Activated CD4-positive, alpha-beta memory T cell treated with anti-CD3 and anti-CD28 coated beads for 36 hours (primary cell): ENCODE results near the gene GRIA3. TPM values are rescaled to one million over a fixed set of nuclear protein-coding genes. Genes with fewer than 3 reads are reported as not detected.

Experiments used
- CTCF ChIA-PET: fragments of 350-600 bp; sonication (Branson Sonifier 250); formaldehyde crosslinking; loops from one replicate; lab custom pipeline; 2021; ENCODE audit warnings: antibody characterized with exemption, inconsistent platforms; lab: Charles Lee
- POLR2A ChIA-PET: fragments of 350-600 bp; sonication (Branson Sonifier 250); formaldehyde crosslinking; loops from one replicate; lab custom pipeline; 2021; ENCODE audit warnings: antibody characterized with exemption; lab: Charles Lee
- DNase-seq: peaks from one replicate; pipeline ENCODE4 v3.0.0-alpha.2; 2020
- H3K27ac Mint-ChIP-seq: one replicate; pipeline ENCODE4 v1.8.0; 2021; ENCODE audit warnings: mixed read lengths
- H3K27me3 Mint-ChIP-seq: one replicate; pipeline ENCODE4 v1.8.0; 2021; ENCODE audit warnings: mixed read lengths
- H3K36me3 Mint-ChIP-seq: one replicate; pipeline ENCODE4 v1.8.0; 2021; ENCODE audit warnings: mixed read lengths
- H3K4me1 Mint-ChIP-seq: one replicate; pipeline ENCODE4 v1.8.0; 2021; ENCODE audit warnings: low read depth, mixed read lengths
- H3K4me3 Mint-ChIP-seq: one replicate; pipeline ENCODE4 v1.8.0; 2021; ENCODE audit warnings: mild to moderate bottlenecking, mixed read lengths
- H3K9me3 Mint-ChIP-seq: one replicate; pipeline ENCODE4 v1.8.0; 2021; ENCODE audit warnings: mixed read lengths
- intact Hi-C: fragments of 100-400 bp; cut with micrococcal nuclease; formaldehyde crosslinking; loops from one replicate; pipeline ENCODE4 v1.15.1; 2023
- total RNA-seq, 2 experiments: library from RNA; stranded (reverse); gene quantifications; one replicate each; pipeline ENCODE4 v1.2.3, GENCODE V29; 2021

The GRIA3 gene
- total RNA-seq, 2 experiments from 2014 or later = not detected

DNA sequence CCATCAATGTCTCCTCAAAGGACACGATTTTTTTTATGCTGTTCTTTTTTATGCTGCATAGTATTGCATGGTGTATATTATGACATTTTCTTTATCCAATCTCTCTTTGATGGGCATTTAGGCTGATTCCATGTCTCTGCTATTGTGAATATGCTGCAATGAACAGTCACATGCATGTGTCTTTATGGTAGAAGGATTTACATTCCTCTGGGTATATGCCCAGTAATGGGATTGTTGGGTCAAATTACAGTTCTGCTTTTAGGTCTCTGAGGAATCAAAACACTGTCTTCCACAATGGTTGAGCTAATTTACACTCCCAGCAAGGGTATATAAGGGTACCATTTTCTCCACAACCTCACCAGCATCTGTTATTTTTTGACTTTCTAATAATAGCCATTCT lies 113.9 kb downstream of the GRIA3 start:
- Mint-ChIP-seq H3K27me3 (no peaks in the 10 kb centered on the region), H3K4me3 (no peak overlapping the region), H3K27ac (no peak overlapping the region), H3K36me3 (no peaks in the 10 kb centered on the region), H3K9me3 (no peaks in the 10 kb centered on the region), H3K4me1 (no peaks in the 10 kb centered on the region)
- intact Hi-C loops = no loop called here
- CTCF ChIA-PET = no interaction called here
- POLR2A ChIA-PET = no interaction called here
- DNase-seq = no peak

DNA sequence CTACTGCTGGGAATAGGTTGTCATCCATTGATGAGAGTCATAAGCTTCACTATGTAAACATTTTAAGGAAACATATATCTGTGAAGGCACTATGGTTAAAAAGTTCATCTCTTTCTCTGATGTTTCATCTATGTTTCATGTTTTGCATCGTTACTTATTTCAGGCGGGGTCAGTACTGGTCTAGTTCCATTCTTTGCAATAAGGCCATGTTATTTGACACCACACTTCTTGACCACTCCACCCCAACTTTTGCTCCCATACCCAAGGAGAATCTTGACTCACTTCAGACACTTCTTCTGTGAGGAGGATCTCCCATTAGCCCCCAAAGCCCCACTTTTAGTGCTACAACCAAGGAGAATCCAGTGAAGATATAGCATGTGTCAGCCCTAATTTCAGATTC lies 119.4 kb downstream of the GRIA3 start:
- Mint-ChIP-seq H3K27me3 (no peaks in the 10 kb centered on the region), H3K4me3 (no peak overlapping the region), H3K4me1 (no peaks in the 10 kb centered on the region), H3K36me3 (no peaks in the 10 kb centered on the region), H3K27ac (no peak overlapping the region), H3K9me3 (no peaks in the 10 kb centered on the region)
- DNase-seq = no peak
- POLR2A ChIA-PET = no interaction called here
- intact Hi-C loops = no loop called here
- CTCF ChIA-PET = no interaction called here

DNA sequence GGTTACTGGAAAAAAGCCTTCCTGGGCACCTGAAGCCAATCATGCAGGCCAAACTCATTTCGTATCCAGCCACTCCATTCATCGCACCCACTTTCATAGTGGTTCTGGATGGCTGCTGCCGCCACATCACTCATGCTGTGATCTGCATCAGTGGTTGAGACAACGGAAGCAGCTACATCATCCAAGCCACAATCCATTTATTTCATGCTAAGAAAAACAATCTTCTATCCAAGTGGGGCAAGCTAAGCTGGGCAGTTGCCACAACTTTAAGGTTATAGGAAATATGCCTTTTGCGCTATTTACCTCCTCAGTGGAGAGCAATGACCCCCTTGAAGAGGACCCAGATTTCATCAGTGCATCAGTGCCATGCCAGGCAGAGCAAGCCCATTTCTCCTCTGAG lies 124.6 kb downstream of the GRIA3 start:
- DNase-seq = no peak
- H3K27me3 Mint-ChIP-seq = no peaks in the 10 kb centered on the region
- no peaks in the 10 kb centered on the region for H3K36me3 Mint-ChIP-seq
- CTCF ChIA-PET = no interaction called here
- intact Hi-C loops = no loop called here
- POLR2A ChIA-PET = no interaction called here
- H3K9me3 Mint-ChIP-seq = no peaks in the 10 kb centered on the region
- no peak overlapping the region for H3K27ac Mint-ChIP-seq
- no peaks in the 10 kb centered on the region for H3K4me1 Mint-ChIP-seq
- H3K4me3 Mint-ChIP-seq = no peak overlapping the region

DNA sequence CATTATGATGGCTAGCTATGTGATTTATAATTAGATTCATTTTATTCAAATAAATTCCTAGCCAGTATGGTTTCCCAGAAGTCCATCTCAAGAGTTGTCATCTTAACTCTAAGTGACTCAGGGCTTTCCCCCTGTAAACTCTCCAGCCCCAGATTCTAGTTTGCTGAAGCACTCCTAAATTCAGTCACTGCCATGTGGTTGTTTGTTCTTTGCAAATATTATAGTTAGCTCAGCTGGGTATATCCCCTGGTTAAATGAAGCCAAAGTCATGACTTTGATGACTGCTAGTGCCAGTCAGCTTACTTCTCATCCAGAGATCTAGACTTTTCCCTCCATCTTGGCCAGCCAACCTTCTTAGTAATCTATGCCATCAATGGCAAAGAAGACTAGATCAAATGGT lies 126.0 kb downstream of the GRIA3 start:
- DNase-seq = no peak
- Mint-ChIP-seq H3K4me1 (no peaks in the 10 kb centered on the region), H3K27ac (no peak overlapping the region), H3K4me3 (no peak overlapping the region), H3K9me3 (no peaks in the 10 kb centered on the region), H3K36me3 (no peaks in the 10 kb centered on the region), H3K27me3 (no peaks in the 10 kb centered on the region)
- intact Hi-C loops = no loop called here
- ChIA-PET CTCF (no interaction called here), POLR2A (no interaction called here)

DNA sequence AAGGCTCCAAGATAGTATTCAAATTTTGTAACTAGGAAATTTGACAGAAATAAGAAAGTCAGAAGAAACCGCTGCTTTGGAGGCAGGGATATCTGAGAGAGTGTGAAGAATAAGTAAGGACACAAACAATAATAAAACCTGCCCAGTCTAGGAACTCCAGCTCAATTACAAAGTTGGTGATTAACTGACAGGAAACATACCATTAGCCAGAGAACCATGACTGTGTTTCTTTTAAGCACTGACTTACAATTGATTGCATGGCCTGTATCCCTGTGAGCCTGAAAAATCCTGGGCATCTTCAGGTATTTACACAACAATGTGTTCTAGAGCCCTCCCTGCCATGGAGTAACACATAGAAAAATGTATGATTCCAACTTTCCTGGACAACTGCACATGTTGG lies 127.4 kb downstream of the GRIA3 start:
- Mint-ChIP-seq H3K9me3 (no peaks in the 10 kb centered on the region), H3K4me3 (no peak overlapping the region), H3K4me1 (no peaks in the 10 kb centered on the region), H3K27ac (no peak overlapping the region), H3K27me3 (no peaks in the 10 kb centered on the region), H3K36me3 (no peaks in the 10 kb centered on the region)
- CTCF ChIA-PET = no interaction called here
- intact Hi-C loops = no loop called here
- POLR2A ChIA-PET = no interaction called here
- no peak for DNase-seq

DNA sequence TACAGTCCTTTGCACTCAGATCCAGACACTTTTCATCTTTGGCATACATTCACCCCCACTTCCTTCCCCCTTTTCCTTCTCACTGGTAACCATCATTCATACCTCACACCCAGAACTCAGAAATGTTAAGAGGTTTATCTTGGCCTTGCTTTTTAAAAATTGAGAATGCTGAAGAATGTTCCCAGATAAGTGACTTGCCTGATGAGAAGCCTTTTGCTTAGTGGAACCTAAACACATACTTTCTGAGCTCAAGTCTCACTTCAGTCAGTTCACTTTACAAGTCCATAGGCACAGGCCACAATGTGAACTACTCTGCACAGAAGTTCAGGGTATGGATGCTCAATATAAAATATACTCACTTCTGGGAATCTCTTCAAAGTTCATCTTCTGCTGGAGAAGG lies 129.4 kb downstream of the GRIA3 start:
- ChIA-PET CTCF (no interaction called here), POLR2A (no interaction called here)
- intact Hi-C loops = no loop called here
- no peaks in the 10 kb centered on the region for H3K27me3 Mint-ChIP-seq
- H3K4me3 Mint-ChIP-seq = no peak overlapping the region
- no peak for DNase-seq
- no peaks in the 10 kb centered on the region for H3K9me3 Mint-ChIP-seq
- H3K4me1 Mint-ChIP-seq = no peaks in the 10 kb centered on the region
- no peak overlapping the region for H3K27ac Mint-ChIP-seq
- no peaks in the 10 kb centered on the region for H3K36me3 Mint-ChIP-seq

DNA sequence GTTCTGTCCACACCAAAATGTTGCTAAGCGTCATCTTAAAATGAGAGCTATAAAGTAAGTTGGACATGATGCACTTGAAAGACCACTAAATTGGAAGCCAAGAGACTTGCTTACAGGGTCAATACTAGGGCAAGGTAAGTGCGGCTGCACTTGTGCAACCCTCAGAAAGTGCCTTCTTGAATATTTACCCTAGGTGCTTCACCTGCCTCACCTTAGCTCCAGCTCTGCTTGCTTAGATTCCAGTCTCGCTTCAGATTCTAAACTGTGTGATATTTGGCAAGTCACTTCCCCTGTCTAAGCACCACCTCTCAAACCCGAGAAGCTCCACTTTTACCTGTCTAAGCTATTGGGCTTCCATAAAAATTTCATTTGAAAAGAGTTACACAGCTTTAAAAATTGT lies 136.5 kb downstream of the GRIA3 start:
- no peaks in the 10 kb centered on the region for H3K4me1 Mint-ChIP-seq
- no peak overlapping the region for H3K27ac Mint-ChIP-seq
- no peaks in the 10 kb centered on the region for H3K9me3 Mint-ChIP-seq
- no peak for DNase-seq
- H3K36me3 Mint-ChIP-seq = no peaks in the 10 kb centered on the region
- H3K4me3 Mint-ChIP-seq = no peak overlapping the region
- no peaks in the 10 kb centered on the region for H3K27me3 Mint-ChIP-seq
- CTCF ChIA-PET = no interaction called here
- POLR2A ChIA-PET = no interaction called here
- intact Hi-C loops = no loop called here

DNA sequence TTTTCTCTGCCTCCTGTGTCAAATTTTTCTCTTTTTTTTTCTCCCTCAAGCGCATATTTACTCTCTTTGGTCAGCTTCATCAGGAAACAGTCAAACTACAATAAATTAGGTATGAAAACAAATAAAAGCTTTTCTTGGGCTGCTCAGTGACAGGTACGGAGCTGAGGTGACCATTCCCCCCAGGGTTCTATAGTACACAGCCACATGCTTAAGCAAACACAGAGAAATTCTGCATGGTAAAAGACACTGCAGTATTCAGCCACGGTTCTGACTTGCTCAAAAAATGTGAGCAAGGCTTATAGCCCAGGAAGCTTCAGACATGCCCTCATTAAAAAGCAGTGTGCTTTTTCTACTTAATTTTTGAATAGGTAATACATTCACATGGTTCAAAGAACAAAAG lies 138.5 kb downstream of the GRIA3 start:
- Mint-ChIP-seq H3K27ac (no peak overlapping the region), H3K27me3 (no peaks in the 10 kb centered on the region), H3K4me1 (no peaks in the 10 kb centered on the region), H3K4me3 (no peak overlapping the region), H3K9me3 (no peaks in the 10 kb centered on the region), H3K36me3 (no peaks in the 10 kb centered on the region)
- ChIA-PET POLR2A (no interaction called here), CTCF (no interaction called here)
- intact Hi-C loops = no loop called here
- DNase-seq = no peak

DNA sequence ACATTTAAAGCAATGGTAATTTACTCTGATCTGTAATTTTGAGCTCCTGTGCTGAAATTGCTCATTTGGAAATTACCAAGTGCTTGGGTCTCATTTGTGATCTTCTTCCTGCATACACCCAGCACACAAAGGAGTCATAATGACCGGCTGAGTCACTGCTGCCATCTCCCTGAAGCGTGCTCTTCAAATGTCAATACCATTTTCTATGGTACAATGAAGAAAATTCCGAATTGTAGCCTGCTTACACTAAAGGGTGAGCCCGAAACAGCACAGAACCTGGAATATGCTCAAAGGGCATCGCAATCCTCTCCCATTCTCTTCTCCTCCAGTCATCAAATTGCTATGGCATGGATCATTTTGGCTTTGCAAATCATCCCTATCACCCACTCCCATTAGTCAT lies 140.5 kb downstream of the GRIA3 start:
- H3K9me3 Mint-ChIP-seq = no peaks in the 10 kb centered on the region

DNA sequence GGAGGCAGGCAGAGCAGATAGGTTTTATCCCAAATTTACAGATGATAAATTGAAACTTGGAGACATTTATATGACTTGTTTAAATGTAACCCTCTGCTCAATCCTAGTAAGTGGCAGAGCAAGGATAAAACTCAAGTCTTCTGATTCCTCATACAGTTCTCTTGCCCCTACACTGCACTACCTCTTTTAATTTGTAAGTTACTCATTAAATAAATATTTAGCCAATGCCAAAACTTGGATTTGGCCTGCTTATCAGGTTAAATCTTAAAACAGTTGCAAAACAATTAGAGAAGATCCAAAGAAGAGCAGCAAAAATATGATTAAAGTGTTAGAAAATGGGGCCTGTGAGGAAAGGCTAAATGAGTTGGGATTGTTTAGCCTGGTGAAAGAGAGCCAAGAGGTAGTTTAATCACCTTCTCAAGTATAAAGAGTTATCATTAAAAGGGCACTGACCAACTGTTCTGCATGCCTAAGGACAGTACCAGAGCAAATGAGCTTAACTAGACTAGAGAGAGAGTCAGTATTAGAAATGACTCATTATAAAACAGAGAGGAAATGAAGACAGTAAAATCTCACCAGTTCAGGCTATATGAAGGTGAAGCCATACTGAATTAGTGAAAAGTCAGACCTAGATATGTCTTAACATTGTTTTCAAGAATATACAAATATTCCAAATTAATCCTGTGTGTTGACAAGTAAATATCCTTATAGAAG lies 146.3 kb downstream of the GRIA3 start:
- DNase-seq = no peak
- Mint-ChIP-seq H3K4me1 (no peaks in the 10 kb centered on the region), H3K27ac (no peak overlapping the region), H3K36me3 (no peaks in the 10 kb centered on the region), H3K27me3 (no peaks in the 10 kb centered on the region), H3K9me3 (no peaks in the 10 kb centered on the region), H3K4me3 (no peak overlapping the region)
- ChIA-PET POLR2A (no interaction called here), CTCF (no interaction called here)
- intact Hi-C loops = no loop called here

More for the DNA sequence above, 140.5 kb downstream of the GRIA3 start:
- Mint-ChIP-seq H3K36me3 (no peaks in the 10 kb centered on the region), H3K4me3 (no peak overlapping the region), H3K27me3 (no peaks in the 10 kb centered on the region), H3K27ac (no peak overlapping the region), H3K4me1 (no peaks in the 10 kb centered on the region)
- intact Hi-C loops = no loop called here
- ChIA-PET CTCF (no interaction called here), POLR2A (no interaction called here)
- DNase-seq = no peak

DNA sequence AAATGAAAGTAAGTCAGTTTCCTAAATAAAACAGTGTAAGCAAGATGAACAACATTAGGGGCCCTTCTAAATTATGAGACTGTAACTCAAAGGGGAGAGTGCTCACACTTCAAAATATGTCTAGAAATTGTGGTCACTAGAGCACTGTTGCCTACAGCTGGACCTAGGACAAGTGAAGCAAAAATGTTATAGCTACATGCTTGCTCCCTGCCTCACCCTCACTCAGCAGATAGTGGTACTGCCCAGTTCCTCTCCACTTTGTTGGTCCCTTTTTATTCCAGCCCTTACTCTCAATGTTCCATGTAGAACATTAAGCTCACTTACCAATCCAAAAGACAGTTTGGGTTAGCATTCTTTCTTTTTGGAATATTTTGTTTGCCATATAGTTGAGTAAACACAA lies 147.3 kb downstream of the GRIA3 start:
- intact Hi-C loops = no loop called here
- DNase-seq = no peak
- no peak overlapping the region for H3K4me3 Mint-ChIP-seq
- H3K27me3 Mint-ChIP-seq = no peaks in the 10 kb centered on the region
- H3K36me3 Mint-ChIP-seq = no peaks in the 10 kb centered on the region
- POLR2A ChIA-PET = no interaction called here
- H3K4me1 Mint-ChIP-seq = no peaks in the 10 kb centered on the region
- no peaks in the 10 kb centered on the region for H3K9me3 Mint-ChIP-seq
- CTCF ChIA-PET = no interaction called here
- H3K27ac Mint-ChIP-seq = no peak overlapping the region

DNA sequence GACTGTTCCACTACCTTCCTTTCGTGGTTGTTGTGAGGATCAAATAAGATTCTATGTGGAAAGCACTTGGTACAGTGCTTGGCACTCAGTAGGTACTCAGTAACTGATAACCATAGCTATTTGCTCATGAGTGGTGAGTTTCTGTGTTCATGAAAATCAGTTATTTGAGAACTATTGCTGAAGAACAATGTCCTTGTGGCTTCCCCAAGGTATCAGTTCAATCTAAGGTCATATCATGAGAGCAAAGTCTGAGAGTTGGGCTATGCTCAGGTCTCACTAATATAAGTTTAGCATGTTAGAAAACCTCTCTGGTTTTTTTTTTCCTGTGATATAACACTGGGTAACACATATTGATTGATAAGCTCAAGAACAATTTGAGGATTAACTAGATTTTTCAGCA lies 147.8 kb downstream of the GRIA3 start:
- POLR2A ChIA-PET = no interaction called here
- Mint-ChIP-seq H3K36me3 (no peaks in the 10 kb centered on the region), H3K4me1 (no peaks in the 10 kb centered on the region), H3K27ac (no peak overlapping the region), H3K9me3 (no peaks in the 10 kb centered on the region), H3K27me3 (no peaks in the 10 kb centered on the region), H3K4me3 (no peak overlapping the region)
- no peak for DNase-seq
- intact Hi-C loops = no loop called here
- CTCF ChIA-PET = no interaction called here

DNA sequence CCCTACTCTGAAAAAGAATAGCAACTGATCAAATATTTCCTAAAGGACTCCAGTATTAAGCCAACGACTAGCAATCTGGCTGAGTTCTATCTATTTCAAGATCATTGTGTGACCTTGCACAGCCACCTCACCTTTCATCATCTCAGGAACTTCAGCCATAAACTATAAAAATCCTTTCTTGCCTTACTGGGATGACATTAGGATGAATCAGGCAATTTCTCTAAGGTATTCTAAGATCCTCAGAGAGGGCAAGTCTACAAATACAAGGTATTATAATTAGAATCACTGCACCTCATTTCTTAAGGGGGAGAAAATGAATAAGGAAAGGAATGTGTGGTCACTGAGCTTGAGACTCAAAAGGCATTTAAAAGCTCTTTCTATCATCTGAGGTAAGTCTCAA lies 152.6 kb downstream of the GRIA3 start:
- no peak for DNase-seq
- no peaks in the 10 kb centered on the region for H3K9me3 Mint-ChIP-seq
- intact Hi-C loops = no loop called here
- no peak overlapping the region for H3K4me3 Mint-ChIP-seq
- no peaks in the 10 kb centered on the region for H3K4me1 Mint-ChIP-seq
- no peak overlapping the region for H3K27ac Mint-ChIP-seq
- no peaks in the 10 kb centered on the region for H3K36me3 Mint-ChIP-seq
- CTCF ChIA-PET = no interaction called here
- H3K27me3 Mint-ChIP-seq = no peaks in the 10 kb centered on the region
- POLR2A ChIA-PET = no interaction called here
